A673 (cell line): ENCODE measurements around the gene RTBDN.

Experiments used
- CTCF ChIP-seq: fragments of 300-800, 200-600 bp; sonication (generic); conservative IDR thresholded peaks from 2 replicates; pipeline ENCODE4 v1.5.1; 2017; ENCODE audit warnings: low read depth, mild to moderate bottlenecking, antibody characterized with exemption, low read length, moderate library complexity, mixed read lengths
- EZH2 ChIP-seq: fragments of 200-600 bp; sonication (generic); IDR thresholded peaks from 2 replicates; pipeline ENCODE4 v1.6.1; 2017; ENCODE audit warnings: borderline replicate concordance, low read depth, mild to moderate bottlenecking, mixed read lengths, antibody characterized with exemption, low read length; ENCODE audit not compliant: poor library complexity, severe bottlenecking

DNA sequence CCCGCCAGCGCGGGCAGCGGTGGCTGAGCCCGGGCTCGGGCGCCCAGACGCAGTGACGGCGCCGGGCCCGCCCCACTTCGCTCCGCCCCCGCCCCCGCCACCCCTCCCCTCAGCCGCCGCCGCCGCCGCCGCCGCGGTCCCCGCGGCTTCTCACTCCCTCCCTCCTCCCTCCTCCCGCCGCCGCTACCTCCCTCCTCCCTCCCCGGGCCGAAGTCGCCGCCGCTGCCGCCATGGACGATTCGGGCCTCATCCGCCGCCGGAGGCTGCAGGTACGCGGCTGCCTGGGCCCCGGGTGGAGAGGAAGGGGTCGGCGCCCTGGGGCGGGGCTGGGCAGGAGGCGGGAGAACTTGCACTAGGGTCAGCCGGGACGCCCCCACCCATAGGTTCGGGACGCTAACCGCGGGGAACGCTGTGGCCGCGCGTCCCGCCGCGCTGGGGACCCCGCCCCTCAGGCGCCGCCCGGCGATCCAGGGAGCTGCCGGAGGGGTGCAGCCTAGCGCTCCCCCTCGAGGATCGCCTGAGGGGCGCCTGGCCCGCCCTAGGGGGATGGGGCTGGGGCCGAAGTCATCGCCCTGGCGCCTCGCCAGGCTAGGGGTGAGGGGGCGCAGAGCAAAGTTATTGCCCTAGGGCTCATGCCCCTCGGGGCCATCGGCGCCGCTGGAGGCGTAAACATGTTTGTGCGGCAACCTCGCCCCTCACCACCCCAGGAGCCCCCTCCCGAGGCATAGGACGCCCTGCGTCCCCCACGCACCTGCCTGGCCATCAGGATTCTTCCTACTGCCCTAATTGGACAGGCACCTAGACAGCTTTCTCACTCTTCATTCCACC, 427 bp downstream of the RTBDN start:
- TF ChIP-seq CTCF (0 out of 2 replicates have a peak, but pooled peaks have one; percentile 14), EZH2 (no peak)
